T-cell (primary cell): ENCODE data around the gene PKNOX1. TPM values are rescaled to one million over a fixed set of nuclear protein-coding genes. Genes with fewer than 3 reads are reported as not detected.
"Not testable (repeated sequence)": the region's sequence is repeated elsewhere in the genome, so short reads cannot be mapped to it uniquely, and the experiment has no call there.

Source experiments
- ATAC-seq, 4 experiments: fragments of 200-7000 bp in 3 of 4; fragments of 150-1000 bp in 1 of 4; cut with Tn5 transposase; replicated peaks in 1 of 4; 1 replicate in 3 of 4; 2 replicates in 1 of 4; pipeline ENCODE4 v1.10.0; 2021; ENCODE audit warnings: moderate library complexity in 3 of 4, mild to moderate bottlenecking in 2 of 4, moderate number of reproducible peaks in 1 of 4
- CTCF ChIA-PET, 2 donors: fragments of 300-600 bp; sonication (Branson Sonifier 250); formaldehyde crosslinking; loops; one replicate each; lab custom pipeline; 2022; ENCODE audit warnings: antibody characterized with exemption in 2 of 2; lab: Charles Lee
- POLR2A ChIA-PET, 2 donors: fragments of 300-600 bp; sonication (Branson Sonifier 250); formaldehyde crosslinking; loops; one replicate each; lab custom pipeline; 2022; ENCODE audit warnings: antibody characterized with exemption in 2 of 2; lab: Charles Lee
- DNase-seq, 35 experiments: peaks; one replicate each; pipeline versions ENCODE4 v3.0.0 to v3.0.0-alpha.2; 2013 to 2023
- H3K27ac ChIP-seq: one replicate; pipeline ENCODE4 v1.5.1; 2013; ENCODE audit warnings: low read length
- H3K27me3 ChIP-seq, 2 experiments: replicated peaks in 1 of 2; 1 replicate in 1 of 2; 2 replicates in 1 of 2; pipeline versions ENCODE4 v1.6.1 to v1.7.0; 2013; ENCODE audit warnings: low read length in 1 of 2, mixed read lengths in 1 of 2; ENCODE audit not compliant: control insufficient read depth in 2 of 2, insufficient read depth in 2 of 2; ENCODE audit errors: extremely low read depth in 1 of 2
- H3K36me3 ChIP-seq, 2 donors: 1 replicate in 1 of 2; 2 replicates in 1 of 2; pipeline versions ENCODE4 v1.6.1 to v1.7.0; 2013; ENCODE audit warnings: low read length in 1 of 2; ENCODE audit not compliant: control insufficient read depth in 2 of 2, insufficient read depth in 1 of 2; ENCODE audit errors: extremely low read depth in 1 of 2
- H3K4me1 ChIP-seq, 2 experiments: 1 replicate in 1 of 2; 2 replicates in 1 of 2; pipeline versions ENCODE4 v1.6.1 to v1.7.0; 2013; ENCODE audit warnings: low read length in 2 of 2, mixed read lengths in 1 of 2; ENCODE audit not compliant: insufficient read depth in 2 of 2, control insufficient read depth in 1 of 2; ENCODE audit errors: extremely low read depth in 1 of 2
- H3K4me3 ChIP-seq, 2 donors: 1 replicate in 1 of 2; 2 replicates in 1 of 2; pipeline versions ENCODE4 v1.5.1 to v1.7.0; 2013; ENCODE audit warnings: mild to moderate bottlenecking in 2 of 2, low read length in 1 of 2, moderate library complexity in 1 of 2; ENCODE audit not compliant: control insufficient read depth in 1 of 2; ENCODE audit errors: extremely low read depth in 1 of 2
- H3K9me3 ChIP-seq: 2 replicates; pipeline ENCODE4 v1.7.0; 2013
- H3K27ac Mint-ChIP-seq, 2 donors: one replicate each; pipeline ENCODE4 v1.8.0; 2020 to 2021; ENCODE audit warnings: mild to moderate bottlenecking in 2 of 2, mixed read lengths in 2 of 2
- H3K27me3 Mint-ChIP-seq, 2 donors: one replicate each; pipeline ENCODE4 v1.8.0; 2021 to 2022; ENCODE audit warnings: mixed read lengths in 2 of 2
- H3K36me3 Mint-ChIP-seq: one replicate; pipeline ENCODE4 v1.8.0; 2021; ENCODE audit warnings: mixed read lengths
- H3K4me1 Mint-ChIP-seq, 3 donors: one replicate each; pipeline ENCODE4 v1.8.0; 2020 to 2022; ENCODE audit warnings: mixed read lengths in 3 of 3, mild to moderate bottlenecking in 1 of 3
- H3K4me3 Mint-ChIP-seq, 3 donors: one replicate each; pipeline ENCODE4 v1.8.0; 2020 to 2022; ENCODE audit warnings: mild to moderate bottlenecking in 3 of 3, mixed read lengths in 3 of 3, moderate library complexity in 3 of 3
- H3K9me3 Mint-ChIP-seq, 3 donors: one replicate each; pipeline ENCODE4 v1.8.0; 2020 to 2022; ENCODE audit warnings: mixed read lengths in 3 of 3
- WGBS: methylation state at CpG from one replicate; pipeline ENCODE4 v1.1.5; 2013; ENCODE audit warnings: missing lambda C conversion rate; ENCODE audit not compliant: insufficient coverage; 5-methylcytosine and 5-hydroxymethylcytosine counted together
- total RNA-seq, 35 experiments: library from RNA in 6 of 35; stranded (reverse) in 6 of 35; fragments of 120-200 nt in 1 of 35; gene quantifications; one replicate each; pipeline versions ENCODE4 v1.2.1 to v1.2.4 and lab custom pipeline; 2013 to 2026

PKNOX1 gene
- total RNA-seq, 5 donors from 2014 or later (not counting 1 experiment from before 2014, with no cell fraction given), result 14.4 to 21.7 (median 18.6) TPM

DNA sequence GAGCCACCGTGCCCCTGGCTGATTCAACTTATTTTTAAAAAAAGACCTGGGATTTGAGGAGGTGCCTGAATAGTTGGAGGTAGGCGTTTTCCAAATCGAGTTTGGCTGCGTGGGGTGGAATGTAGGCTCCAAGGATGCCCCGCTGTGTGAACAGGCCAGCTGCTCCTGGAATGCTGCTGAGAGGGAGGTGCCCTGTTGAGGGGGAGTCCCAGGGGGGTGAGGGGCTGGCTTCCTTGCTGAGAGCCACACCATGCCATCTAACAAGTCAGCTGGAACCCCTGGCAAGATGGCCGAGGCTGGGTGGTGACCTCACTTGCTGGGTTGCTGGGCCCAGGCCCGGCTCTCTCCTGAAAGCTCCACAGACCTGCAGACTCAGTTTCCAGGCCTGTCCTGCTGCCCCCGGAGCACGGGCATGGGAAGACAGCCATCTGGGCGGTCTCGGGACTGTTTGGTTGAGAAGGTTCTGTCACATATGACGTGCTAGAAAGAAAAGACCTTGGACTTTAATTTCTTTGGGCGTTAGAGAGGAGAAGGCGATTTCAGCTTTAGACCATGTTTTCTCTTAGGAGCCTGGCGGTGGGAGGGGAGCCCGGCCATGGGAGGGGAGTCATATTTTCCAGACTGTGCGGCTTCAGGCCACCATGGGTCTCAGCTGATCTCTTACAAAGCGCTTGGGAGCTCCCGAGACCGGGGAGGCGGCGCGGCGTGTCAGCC lies 108.4 kb downstream of the PKNOX1 start:
- H3K27me3 ChIP-seq, POLR2A ChIA-PET, H3K27ac Mint-ChIP-seq, DNase-seq, ATAC-seq, H3K36me3 Mint-ChIP-seq, H3K4me1 Mint-ChIP-seq, H3K4me1 ChIP-seq, H3K27me3 Mint-ChIP-seq, H3K9me3 ChIP-seq, H3K4me3 ChIP-seq, CTCF ChIA-PET, H3K4me3 Mint-ChIP-seq, H3K36me3 ChIP-seq, H3K27ac ChIP-seq, H3K9me3 Mint-ChIP-seq: not testable (repeated sequence)
- no CpG with 5 or more reads among the region's 24 CpGs for WGBS

Other genes with a start within 250 kb of the PKNOX1 start
- 10 to 100 TPM; 17.0 to 40.9 (median 37.6) TPM for gene WDR4, start 95.0 kb upstream of the PKNOX1 start, total RNA-seq
- 10 to 100 TPM; 21.3 to 32.0 (median 28.5) TPM for gene NDUFV3, start 81.3 kb upstream of the PKNOX1 start, total RNA-seq
- 1 to 10 TPM in 2 of 5 donors, under 1 TPM in 3; 0.21 to 1.2 (median 0.90) TPM for gene ERVH48-1, start 48.9 kb upstream of the PKNOX1 start, total RNA-seq
- gene CBS, start 101.3 kb downstream of the PKNOX1 start, total RNA-seq, result 1 to 10 TPM in 3 of 5 donors, under 1 TPM in 1, not detected in 1; 0.65 to 5.5 (median 3.7) TPM
- 100 to 1,000 TPM in 2 of 5 donors, 10 to 100 TPM in 3; 15.5 to 239 (median 73.0) TPM for gene U2AF1, start 133.0 kb downstream of the PKNOX1 start, total RNA-seq
- gene CRYAA, start 194.4 kb downstream of the PKNOX1 start, total RNA-seq, result not detected